Right atrium auricular region (tissue), 2 donors: ENCODE data around the gene LAMTOR1. TPM values are rescaled to one million over a fixed set of nuclear protein-coding genes. Genes with fewer than 3 reads are reported as not detected.
A peak's percentile ranks its signal among the peaks of the same experiment; 100 is the strongest.
"Not testable (repeated sequence)": the region's sequence is repeated elsewhere in the genome, so short reads cannot be mapped to it uniquely, and the experiment has no call there.

Source experiments
- DNase-seq: peaks from one replicate; pipeline ENCODE4 v3.0.0-alpha.2; 2019; ENCODE audit warnings: low spot score
- H3K27ac ChIP-seq, 2 donors: fragments of 200-600 bp; sonication (generic); 1 replicate in 1 of 2; 2 replicates in 1 of 2; pipeline ENCODE4 v1.5.1; 2016 to 2019
- H3K27me3 ChIP-seq, 2 donors: fragments of 200-600 bp; sonication (generic); one replicate each; pipeline versions ENCODE4 v1.5.1 to v1.6.0; 2017 to 2019
- H3K36me3 ChIP-seq: fragments of 200-600 bp; sonication (generic); one replicate; pipeline ENCODE4 v1.5.1; 2016
- H3K4me1 ChIP-seq, 2 donors: fragments of 200-600 bp; sonication (generic); one replicate each; pipeline versions ENCODE4 v1.5.1 to v1.6.0; 2017 to 2019
- H3K4me3 ChIP-seq, 2 donors: fragments of 200-600 bp; sonication (generic); 1 replicate in 1 of 2; 2 replicates in 1 of 2; pipeline ENCODE4 v1.5.1; 2017 to 2019; ENCODE audit warnings: mild to moderate bottlenecking in 1 of 2, moderate library complexity in 1 of 2
- H3K9me3 ChIP-seq, 2 donors: fragments of 200-600 bp; sonication (generic); one replicate each; pipeline ENCODE4 v1.5.1; 2019
- total RNA-seq, 2 donors: library from RNA; depleted of rRNA; stranded (reverse); fragments of >200 nt; gene quantifications; one replicate each; pipeline ENCODE4 v1.1.0, GENCODE V29; 2016
- TF ChIP-seq, protein P1 (sequence below), 2 donors: fragments of 200-600 bp; sonication (generic); IDR thresholded peaks; one replicate each; pipeline ENCODE4 v1.5.1; 2019; ENCODE audit warnings: antibody characterized with exemption in 2 of 2

LAMTOR1 gene
- total RNA-seq: 100 to 1,000 TPM; 103 to 117 TPM

DNA sequence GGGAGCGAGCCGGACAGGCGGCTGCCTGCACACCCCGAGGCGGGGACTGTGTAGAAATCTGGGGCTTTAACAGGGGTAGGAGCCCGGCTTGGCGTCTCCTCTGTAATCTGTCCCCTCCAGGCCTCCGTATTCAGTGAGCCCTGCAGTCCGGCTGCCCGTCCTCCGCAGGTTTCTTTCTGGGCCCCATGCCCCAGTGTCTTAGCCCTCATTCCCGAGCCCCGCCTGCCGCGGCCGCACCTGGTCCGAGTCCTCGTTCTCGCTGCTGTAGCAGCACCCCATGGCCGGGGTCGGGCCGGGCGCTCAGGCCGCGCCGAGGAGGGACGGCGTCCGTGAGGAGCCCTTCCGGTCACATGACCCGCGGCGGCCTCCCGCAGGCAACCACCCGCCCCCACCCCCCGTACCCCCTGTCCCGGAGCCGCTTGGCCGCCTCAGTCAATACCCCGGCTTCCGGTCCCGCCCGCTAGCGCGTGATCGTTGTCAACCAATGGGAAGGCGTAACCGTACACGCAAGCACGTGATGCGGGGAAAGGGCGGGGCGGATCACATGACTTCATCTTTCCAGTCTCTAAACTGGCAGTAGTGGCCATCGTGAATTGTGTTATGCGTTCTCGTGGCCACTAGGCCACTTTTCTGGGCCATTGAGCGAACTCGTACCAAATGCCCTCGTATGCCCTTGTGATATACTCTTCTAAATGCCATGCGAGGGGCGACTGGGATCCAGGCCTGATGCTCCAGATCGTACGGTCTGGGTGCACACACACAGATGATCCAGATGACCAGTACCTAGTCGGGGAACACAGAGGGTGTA is at the start of gene LAMTOR1:
Gene LAMTOR1, minus strand, starts transcription at position 352 of the 808 bp plus-strand sequence. Its CDS starts 73 bp downstream, at position 279.
- DNase-seq: peak; percentile 100
- TF ChIP-seq, protein P1, sequence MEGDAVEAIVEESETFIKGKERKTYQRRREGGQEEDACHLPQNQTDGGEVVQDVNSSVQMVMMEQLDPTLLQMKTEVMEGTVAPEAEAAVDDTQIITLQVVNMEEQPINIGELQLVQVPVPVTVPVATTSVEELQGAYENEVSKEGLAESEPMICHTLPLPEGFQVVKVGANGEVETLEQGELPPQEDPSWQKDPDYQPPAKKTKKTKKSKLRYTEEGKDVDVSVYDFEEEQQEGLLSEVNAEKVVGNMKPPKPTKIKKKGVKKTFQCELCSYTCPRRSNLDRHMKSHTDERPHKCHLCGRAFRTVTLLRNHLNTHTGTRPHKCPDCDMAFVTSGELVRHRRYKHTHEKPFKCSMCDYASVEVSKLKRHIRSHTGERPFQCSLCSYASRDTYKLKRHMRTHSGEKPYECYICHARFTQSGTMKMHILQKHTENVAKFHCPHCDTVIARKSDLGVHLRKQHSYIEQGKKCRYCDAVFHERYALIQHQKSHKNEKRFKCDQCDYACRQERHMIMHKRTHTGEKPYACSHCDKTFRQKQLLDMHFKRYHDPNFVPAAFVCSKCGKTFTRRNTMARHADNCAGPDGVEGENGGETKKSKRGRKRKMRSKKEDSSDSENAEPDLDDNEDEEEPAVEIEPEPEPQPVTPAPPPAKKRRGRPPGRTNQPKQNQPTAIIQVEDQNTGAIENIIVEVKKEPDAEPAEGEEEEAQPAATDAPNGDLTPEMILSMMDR (IDR thresholded peaks at IDR 0.05): peak in 1 of 2 donors; percentile 51
- H3K4me3 ChIP-seq: peak within 1 kb of the TSS; percentile 79 to 85
- peaks cover 0 to 44% of the 10 kb centered on the region in 2 donors for H3K4me1 ChIP-seq
- H3K27ac ChIP-seq: peak within 1 kb of the TSS; percentile 92 to 94
- peaks cover 11% of the 10 kb centered on the region for H3K36me3 ChIP-seq
- no peaks in the 10 kb centered on the region for H3K9me3 ChIP-seq
- no peaks in the 10 kb centered on the region for H3K27me3 ChIP-seq

DNA sequence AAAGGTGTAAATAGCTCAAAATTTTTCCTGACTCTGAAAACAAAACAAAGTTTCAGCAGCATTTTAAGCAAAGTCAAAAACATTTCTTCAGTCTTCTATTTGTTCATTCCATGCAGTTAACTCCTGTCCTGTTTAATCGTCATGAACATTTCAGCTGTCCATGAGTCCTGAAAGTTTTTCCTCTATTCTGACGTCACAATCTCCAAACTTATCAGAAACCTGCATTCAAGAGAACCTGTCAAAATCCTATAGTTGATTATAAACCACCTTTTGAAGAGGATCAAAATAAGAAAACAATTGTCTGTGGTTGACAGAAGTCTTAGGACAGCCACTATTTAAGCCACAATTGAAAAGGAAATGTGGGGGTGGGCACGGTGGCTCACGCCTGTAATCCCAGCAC is 47.8 kb upstream of the LAMTOR1 start:
- no peaks in the 10 kb centered on the region for H3K9me3 ChIP-seq
- H3K27ac ChIP-seq: no peak overlapping the region
- DNase-seq: no peak
- no peaks in the 10 kb centered on the region for H3K36me3 ChIP-seq
- no peak overlapping the region for H3K4me3 ChIP-seq
- TF ChIP-seq, protein P1 (IDR thresholded peaks at IDR 0.05): no peak
- H3K4me1 ChIP-seq: no peaks in the 10 kb centered on the region
- H3K27me3 ChIP-seq: no peaks in the 10 kb centered on the region

- H3K27me3 ChIP-seq: no peaks in the 10 kb centered on the region
- H3K4me3 ChIP-seq: no peak overlapping the region
- H3K4me1 ChIP-seq: no peaks in the 10 kb centered on the region
- H3K9me3 ChIP-seq: no peaks in the 10 kb centered on the region
- no peaks in the 10 kb centered on the region for H3K36me3 ChIP-seq
- TF ChIP-seq, protein P1 (IDR thresholded peaks at IDR 0.05): no peak
- H3K27ac ChIP-seq: no peak overlapping the region
- no peak for DNase-seq
Observed at GRCh38 chr11:72146625-72147024, 43.5 kb upstream of the LAMTOR1 start.

GRCh38 chr11:72144807-72145565 is 41.9 kb upstream of the LAMTOR1 start:
- H3K4me3 ChIP-seq: no peak overlapping the region
- DNase-seq: no peak
- no peaks in the 10 kb centered on the region for H3K9me3 ChIP-seq
- no peaks in the 10 kb centered on the region for H3K27me3 ChIP-seq
- no peaks in the 10 kb centered on the region for H3K36me3 ChIP-seq
- no peaks in the 10 kb centered on the region for H3K4me1 ChIP-seq
- no peak overlapping the region for H3K27ac ChIP-seq
- TF ChIP-seq, protein P1 (IDR thresholded peaks at IDR 0.05): no peak

DNA sequence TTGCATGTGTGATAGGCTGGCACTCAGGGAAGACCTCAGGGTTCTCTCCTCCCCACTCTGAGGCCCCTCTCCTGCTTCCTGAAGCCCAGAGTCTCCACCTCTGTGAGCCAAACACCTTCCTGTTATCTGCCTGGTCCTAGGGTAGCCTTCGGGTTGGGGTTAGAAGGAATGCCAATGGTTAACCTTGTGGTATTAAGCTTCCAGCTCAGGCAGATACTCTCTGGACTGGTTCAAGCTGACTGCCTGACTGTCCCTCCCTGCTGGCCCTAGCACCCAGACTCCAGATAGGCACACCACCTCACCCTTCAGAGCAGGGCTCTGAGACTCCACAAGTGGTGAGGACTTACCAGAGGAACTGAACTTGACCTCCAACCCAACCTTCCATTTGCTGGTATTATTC is 39.4 kb upstream of the LAMTOR1 start:
- H3K4me3 ChIP-seq, DNase-seq, H3K27me3 ChIP-seq, H3K9me3 ChIP-seq, H3K4me1 ChIP-seq, H3K27ac ChIP-seq, H3K36me3 ChIP-seq: not testable (repeated sequence)

GRCh38 chr11:72142086-72142485 is 39.0 kb upstream of the LAMTOR1 start:
- H3K27ac ChIP-seq, H3K36me3 ChIP-seq, H3K4me3 ChIP-seq, DNase-seq, H3K9me3 ChIP-seq, H3K4me1 ChIP-seq, H3K27me3 ChIP-seq: not testable (repeated sequence)
